PC-3 (cell line): ENCODE data around the gene SLC27A3. TPM values are rescaled to one million over a fixed set of nuclear protein-coding genes. Genes with fewer than 3 reads are reported as not detected.

Experiments used
- ATAC-seq: fragments of 200-7000 bp; cut with Tn5 transposase; 2 replicates; pipeline ENCODE4 v1.9.1; 2020; ENCODE audit warnings: mild to moderate bottlenecking, moderate library complexity
- BruUV-seq: library from RNA; stranded (reverse); fragments of 400-500 nt; replicated peaks from 2 replicates; lab custom pipeline; 2021; lab: Mats Ljungman, UMichigan
- CTCF ChIA-PET: fragments of 300-600 bp; sonication (Branson Sonifier 250); formaldehyde crosslinking; loops from one replicate; lab custom pipeline; 2022; ENCODE audit warnings: antibody characterized with exemption; lab: Charles Lee
- POLR2A ChIA-PET: fragments of 300-600 bp; sonication (Branson Sonifier 250); formaldehyde crosslinking; loops from one replicate; lab custom pipeline; 2022; ENCODE audit warnings: antibody characterized with exemption; ENCODE audit not compliant: unreplicated experiment; lab: Charles Lee
- DNase-seq: peaks from one replicate; pipeline ENCODE4 v3.0.0-alpha.2; 2015
- H2AFZ ChIP-seq: fragments of 300-600 bp; sonication (generic); 2 replicates; pipeline ENCODE4 v1.6.0; 2016; ENCODE audit warnings: antibody characterized with exemption, low read length
- H3F3A ChIP-seq: fragments of 300-600 bp; sonication (generic); one replicate; pipeline ENCODE4 v1.6.0; 2017; ENCODE audit warnings: antibody characterized with exemption, low read length, control low read depth, mild to moderate bottlenecking; ENCODE audit not compliant: unreplicated experiment
- H3K27ac ChIP-seq: fragments of 300-600 bp; sonication (generic); 2 replicates; pipeline ENCODE4 v1.5.1; 2016; ENCODE audit warnings: mild to moderate bottlenecking, low read length
- H3K27me3 ChIP-seq: fragments of 300-600 bp; sonication (generic); 2 replicates; pipeline ENCODE4 v1.6.1; 2016; ENCODE audit warnings: low read length, mixed read lengths
- H3K36me3 ChIP-seq: fragments of 300-600 bp; sonication (generic); 2 replicates; pipeline ENCODE4 v1.6.1; 2016; ENCODE audit warnings: low read depth, mixed run types, low read length, mixed read lengths
- H3K4me1 ChIP-seq: fragments of 300-600 bp; sonication (generic); 2 replicates; pipeline ENCODE4 v1.5.1; 2016; ENCODE audit warnings: low read length; ENCODE audit not compliant: insufficient read depth
- H3K4me2 ChIP-seq: fragments of 300-600 bp; sonication (generic); 2 replicates; pipeline ENCODE4 v1.6.0; 2016; ENCODE audit warnings: low read length
- H3K4me3 ChIP-seq: fragments of 300-600 bp; sonication (generic); 2 replicates; pipeline ENCODE4 v1.5.1; 2016; ENCODE audit warnings: mild to moderate bottlenecking, low read length, mixed read lengths
- H3K79me2 ChIP-seq: fragments of 300-600 bp; sonication (generic); 2 replicates; pipeline ENCODE4 v1.6.1; 2017; ENCODE audit warnings: low read length, mixed read lengths
- H3K9ac ChIP-seq: fragments of 300-600 bp; sonication (generic); 2 replicates; pipeline ENCODE4 v1.6.0; 2016; ENCODE audit warnings: mild to moderate bottlenecking, low read length
- H3K9me2 ChIP-seq: fragments of 300-600 bp; sonication (generic); replicated peaks from 2 replicates; pipeline ENCODE4 v1.6.1; 2016; ENCODE audit warnings: mixed run types, low read length, mixed read lengths
- H3K9me3 ChIP-seq: fragments of 300-600 bp; sonication (generic); 2 replicates; pipeline ENCODE4 v1.6.1; 2016; ENCODE audit warnings: low read length, mixed read lengths
- H4K20me1 ChIP-seq: fragments of 300-600 bp; sonication (generic); 2 replicates; pipeline ENCODE4 v1.6.1; 2016; ENCODE audit warnings: low read length, mixed read lengths
- EZH2 ChIP-seq: fragments of 300-600 bp; sonication (generic); IDR thresholded peaks from one replicate; pipeline ENCODE4 v1.6.1; 2017; ENCODE audit warnings: antibody characterized with exemption, mild to moderate bottlenecking, low read length; ENCODE audit not compliant: unreplicated experiment
- EZH2phosphoT487 ChIP-seq: fragments of 300-600 bp; sonication (generic); IDR thresholded peaks from 2 replicates; pipeline ENCODE4 v1.6.1; 2018; ENCODE audit warnings: mild to moderate bottlenecking, antibody characterized with exemption, low read length, borderline replicate concordance
- intact Hi-C: fragments of 100-400 bp; cut with micrococcal nuclease; formaldehyde crosslinking; loops from 2 replicates; pipeline ENCODE4 v1.9.0; 2023
- total RNA-seq: library from RNA; depleted of rRNA; stranded (reverse); fragments of >200 nt; gene quantifications from 2 replicates; pipeline ENCODE4 v1.2.3, GENCODE V29; 2014
- TF ChIP-seq, protein P1 (sequence below): fragments of 300-600 bp; sonication (generic); conservative IDR thresholded peaks from 2 replicates; pipeline ENCODE4 v1.5.1; 2017; ENCODE audit warnings: antibody characterized with exemption, low read depth, mild to moderate bottlenecking, low read length

SLC27A3 gene
- total RNA-seq, 1 experiment from 2014 or later, result 6.3 TPM

DNA sequence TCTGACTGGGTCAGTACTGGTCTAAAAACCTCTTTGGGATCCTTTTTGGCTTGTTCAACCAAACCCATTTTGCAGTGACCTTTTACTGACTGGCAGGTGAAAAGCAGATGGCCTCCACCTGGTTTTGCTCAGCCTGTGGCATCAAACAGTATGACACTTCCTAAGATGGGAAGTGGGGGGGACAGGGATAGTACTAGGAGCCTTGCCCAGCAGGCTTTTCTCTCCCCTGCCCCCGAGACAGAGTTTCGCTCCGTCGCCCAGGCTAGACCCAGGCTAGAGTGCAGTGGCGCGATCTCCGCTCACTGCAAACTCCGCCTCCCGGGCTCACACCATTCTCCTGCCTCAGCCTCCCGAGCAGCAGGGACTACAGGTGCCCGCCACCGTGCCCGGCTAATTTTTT lies 29.0 kb upstream of the SLC27A3 start:
- ChIA-PET CTCF (no interaction called here), POLR2A (no interaction called here)
- no peak overlapping the region for H3K27ac ChIP-seq
- peaks cover 53% of the 10 kb centered on the region for H3K36me3 ChIP-seq
- no peak overlapping the region for H3K4me3 ChIP-seq
- TF ChIP-seq, protein P1, sequence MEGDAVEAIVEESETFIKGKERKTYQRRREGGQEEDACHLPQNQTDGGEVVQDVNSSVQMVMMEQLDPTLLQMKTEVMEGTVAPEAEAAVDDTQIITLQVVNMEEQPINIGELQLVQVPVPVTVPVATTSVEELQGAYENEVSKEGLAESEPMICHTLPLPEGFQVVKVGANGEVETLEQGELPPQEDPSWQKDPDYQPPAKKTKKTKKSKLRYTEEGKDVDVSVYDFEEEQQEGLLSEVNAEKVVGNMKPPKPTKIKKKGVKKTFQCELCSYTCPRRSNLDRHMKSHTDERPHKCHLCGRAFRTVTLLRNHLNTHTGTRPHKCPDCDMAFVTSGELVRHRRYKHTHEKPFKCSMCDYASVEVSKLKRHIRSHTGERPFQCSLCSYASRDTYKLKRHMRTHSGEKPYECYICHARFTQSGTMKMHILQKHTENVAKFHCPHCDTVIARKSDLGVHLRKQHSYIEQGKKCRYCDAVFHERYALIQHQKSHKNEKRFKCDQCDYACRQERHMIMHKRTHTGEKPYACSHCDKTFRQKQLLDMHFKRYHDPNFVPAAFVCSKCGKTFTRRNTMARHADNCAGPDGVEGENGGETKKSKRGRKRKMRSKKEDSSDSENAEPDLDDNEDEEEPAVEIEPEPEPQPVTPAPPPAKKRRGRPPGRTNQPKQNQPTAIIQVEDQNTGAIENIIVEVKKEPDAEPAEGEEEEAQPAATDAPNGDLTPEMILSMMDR, result no peak
- no peak for TF ChIP-seq EZH2phosphoT487
- no peak for TF ChIP-seq EZH2
- no peaks in the 10 kb centered on the region for H3K79me2 ChIP-seq
- H4K20me1 ChIP-seq, result no peaks in the 10 kb centered on the region
- no peak for DNase-seq
- intact Hi-C loops, result loop anchor here (5.0 to 10.0 kb wide), 2 partner anchors 239 to 391 kb away; partner anchors contain the start of gene S100A9
- no peak for ATAC-seq
- no peaks in the 10 kb centered on the region for H3F3A ChIP-seq
- BruUV-seq, result no TSS peak
- no peak overlapping the region for H3K4me2 ChIP-seq
- H2AFZ ChIP-seq, result no peak overlapping the region
- no peaks in the 10 kb centered on the region for H3K4me1 ChIP-seq
- H3K9ac ChIP-seq, result no peak overlapping the region
- no peaks in the 10 kb centered on the region for H3K27me3 ChIP-seq
- no peaks in the 10 kb centered on the region for H3K9me3 ChIP-seq
- no peaks in the 10 kb centered on the region for H3K9me2 ChIP-seq

DNA sequence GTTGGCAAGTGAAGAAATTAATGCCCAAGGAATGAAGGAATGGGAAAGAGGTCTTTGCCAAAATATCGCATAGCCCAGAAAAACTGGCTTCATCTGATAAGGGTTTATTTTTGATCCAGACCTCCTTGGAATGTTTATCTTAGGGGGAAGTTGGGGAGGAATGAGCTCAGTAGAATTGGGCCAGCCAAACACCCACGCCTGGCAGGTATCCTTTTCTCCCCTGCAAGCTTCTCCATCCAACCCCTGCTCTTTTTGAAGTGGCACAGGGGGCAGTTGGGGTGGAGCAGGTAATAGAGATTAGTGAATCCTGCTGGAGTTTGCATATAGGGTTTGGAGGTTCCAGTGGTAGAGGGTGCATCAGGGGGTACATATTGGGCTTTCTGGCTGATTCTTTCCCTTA lies 26.3 kb upstream of the SLC27A3 start:
- no peaks in the 10 kb centered on the region for H3K27me3 ChIP-seq

More for the DNA sequence above, 26.3 kb upstream of the SLC27A3 start:
- DNase-seq (no peak), ATAC-seq (0 out of 2 replicates have a peak, but pooled peaks have one; percentile 7)
- H2AFZ ChIP-seq, result no peak overlapping the region
- H3K4me1 ChIP-seq, result no peaks in the 10 kb centered on the region
- BruUV-seq, result no TSS peak
- intact Hi-C loops, result loop anchor here (1.0 to 10.0 kb wide), 4 partner anchors 72 to 394 kb away; partner anchors contain the start of gene S100A9
- POLR2A ChIA-PET, result no interaction called here
- H4K20me1 ChIP-seq, result no peaks in the 10 kb centered on the region
- TF ChIP-seq, protein P1, result no peak
- TF ChIP-seq EZH2, result no peak
- TF ChIP-seq EZH2phosphoT487, result no peak
- peaks cover 62% of the 10 kb centered on the region; the same call in 1 of the 2 replicates for H3K36me3 ChIP-seq
- H3F3A ChIP-seq, result no peaks in the 10 kb centered on the region
- no peak overlapping the region for H3K9ac ChIP-seq
- H3K4me2 ChIP-seq, result no peak overlapping the region
- H3K79me2 ChIP-seq, result no peaks in the 10 kb centered on the region
- CTCF ChIA-PET, result no interaction called here
- no peak overlapping the region for H3K27ac ChIP-seq
- no peaks in the 10 kb centered on the region for H3K9me2 ChIP-seq
- no peak overlapping the region for H3K4me3 ChIP-seq
- no peaks in the 10 kb centered on the region for H3K9me3 ChIP-seq
